Liver (tissue), 9 donors: ENCODE data around the gene TSSC4. TPM values are rescaled to one million over a fixed set of nuclear protein-coding genes. Genes with fewer than 3 reads are reported as not detected.

ENCODE experiments used
- DNase-seq: peaks from one replicate; pipeline ENCODE4 v3.0.0-alpha.2; 2017; ENCODE audit warnings: low spot score
- H3K27ac ChIP-seq, 2 donors: one replicate each; pipeline ENCODE4 v1.7.0; 2013; ENCODE audit warnings: inconsistent platforms in 2 of 2, low read length in 2 of 2, control low read depth in 1 of 2, low read depth in 1 of 2, mild to moderate bottlenecking in 1 of 2
- H3K27me3 ChIP-seq, 4 donors: one replicate each; pipeline versions ENCODE4 v1.6.1 to v1.7.0; 2013; ENCODE audit warnings: low read length in 3 of 4, inconsistent platforms in 1 of 4, mild to moderate bottlenecking in 1 of 4, moderate library complexity in 1 of 4; ENCODE audit not compliant: control insufficient read depth in 4 of 4, insufficient read depth in 4 of 4
- H3K36me3 ChIP-seq, 4 donors: one replicate each; pipeline versions ENCODE4 v1.6.1 to v1.7.0; 2013; ENCODE audit warnings: low read length in 3 of 4, mild to moderate bottlenecking in 3 of 4, low read depth in 1 of 4, moderate library complexity in 1 of 4; ENCODE audit not compliant: control insufficient read depth in 4 of 4, insufficient read depth in 3 of 4
- H3K4me1 ChIP-seq, 4 donors: one replicate each; pipeline versions ENCODE4 v1.6.1 to v1.7.0; 2013; ENCODE audit warnings: low read length in 3 of 4, mild to moderate bottlenecking in 3 of 4, moderate library complexity in 1 of 4; ENCODE audit not compliant: control insufficient read depth in 4 of 4, insufficient read depth in 4 of 4
- H3K4me3 ChIP-seq, 3 donors: one replicate each; pipeline versions ENCODE4 v1.6.1 to v1.7.0; 2013; ENCODE audit warnings: low read length in 3 of 3, control low read depth in 1 of 3, low read depth in 1 of 3, mild to moderate bottlenecking in 1 of 3
- H3K9ac ChIP-seq, 2 donors: one replicate each; pipeline ENCODE4 v1.7.0; 2013; ENCODE audit warnings: low read length in 2 of 2, mild to moderate bottlenecking in 2 of 2, moderate library complexity in 2 of 2, control low read depth in 1 of 2, low read depth in 1 of 2
- H3K9me3 ChIP-seq, 4 donors: one replicate each; pipeline versions ENCODE4 v1.6.1 to v1.7.0; 2013; ENCODE audit warnings: low read length in 3 of 4; ENCODE audit not compliant: control insufficient read depth in 4 of 4
- EGR1 ChIP-seq, 2 donors: IDR thresholded peaks; 2 replicates each; pipeline ENCODE4 v1.6.1; 2016 to 2018; ENCODE audit warnings: antibody characterized with exemption in 2 of 2, low read depth in 2 of 2
- FOXA1 ChIP-seq: IDR thresholded peaks from 2 replicates; pipeline ENCODE4 v1.6.1; 2016; ENCODE audit warnings: antibody characterized with exemption
- GABPA ChIP-seq, 2 donors: IDR thresholded peaks in 1 of 2; conservative IDR thresholded peaks in 1 of 2; 2 replicates each; pipeline ENCODE4 v1.6.1; 2016; ENCODE audit warnings: antibody characterized with exemption in 2 of 2, mild to moderate bottlenecking in 1 of 2, moderate library complexity in 1 of 2
- HNF4A ChIP-seq, 2 donors: conservative IDR thresholded peaks; 2 replicates each; pipeline ENCODE4 v1.6.1; 2016; ENCODE audit warnings: antibody characterized with exemption in 2 of 2, mild to moderate bottlenecking in 2 of 2
- HNF4G ChIP-seq: IDR thresholded peaks from 2 replicates; pipeline ENCODE4 v1.6.1; 2016; ENCODE audit warnings: antibody characterized with exemption
- JUND ChIP-seq, 2 donors: IDR thresholded peaks; 2 replicates each; pipeline ENCODE4 v1.6.1; 2016; ENCODE audit warnings: antibody characterized with exemption in 2 of 2
- NR2F2 ChIP-seq: IDR thresholded peaks from 2 replicates; pipeline ENCODE4 v1.6.1; 2016; ENCODE audit warnings: antibody characterized with exemption
- RAD21 ChIP-seq, 2 donors: IDR thresholded peaks; 2 replicates each; pipeline ENCODE4 v1.6.1; 2016; ENCODE audit warnings: antibody characterized with exemption in 2 of 2, mild to moderate bottlenecking in 2 of 2
- RXRA ChIP-seq, 2 donors: IDR thresholded peaks; 2 replicates each; pipeline ENCODE4 v1.6.1; 2017 to 2018; ENCODE audit warnings: antibody characterized with exemption in 2 of 2, mild to moderate bottlenecking in 1 of 2
- SP1 ChIP-seq: IDR thresholded peaks from 2 replicates; pipeline ENCODE4 v1.6.1; 2018; ENCODE audit warnings: antibody characterized with exemption, mild to moderate bottlenecking
- TAF1 ChIP-seq: conservative IDR thresholded peaks from 2 replicates; pipeline ENCODE4 v1.6.1; 2016; ENCODE audit warnings: antibody characterized with exemption, mild to moderate bottlenecking
- YY1 ChIP-seq: IDR thresholded peaks from 2 replicates; pipeline ENCODE4 v1.6.1; 2016; ENCODE audit warnings: antibody characterized with exemption, mild to moderate bottlenecking
- WGBS: extraction: QIAGEN DNeasy Blood & Tissue Kit; methylation state at CpG from one replicate; pipeline ENCODE4 v1.1.7; 2013; 5-methylcytosine and 5-hydroxymethylcytosine counted together
- polyA plus RNA-seq, 2 donors: library from polyadenylated mRNA; stranded (reverse) in 1 of 2; unstranded in 1 of 2; fragments of 200-250 nt in 1 of 2; fragments of >200 nt in 1 of 2; fragmentation: Nextera tagmentation in 1 of 2; extraction: Ambion mirVana in 1 of 2; gene quantifications; one replicate each; pipeline versions ENCODE4 v1.2.1 to v1.2.3, GENCODE V29; 2013 to 2015
- total RNA-seq, 2 donors: library from RNA; depleted of rRNA; stranded (reverse); fragments of >200 nt; gene quantifications; one replicate each; pipeline ENCODE4 v1.2.3, GENCODE V29; 2014
- TF ChIP-seq, protein P1 (sequence below): IDR thresholded peaks from 2 replicates; pipeline ENCODE4 v1.6.1; 2016; ENCODE audit warnings: antibody characterized with exemption
- TF ChIP-seq, protein P2 (sequence below): fragments of 150-350 bp; IDR thresholded peaks from 2 replicates; pipeline ENCODE4 v1.5.1; 2017; ENCODE audit warnings: improper control_type of control experiment, low read depth, low read length; ENCODE audit not compliant: missing input control
- TF ChIP-seq, protein P3 (sequence below): IDR thresholded peaks from 2 replicates; pipeline ENCODE4 v1.6.1; 2016; ENCODE audit warnings: antibody characterized with exemption
- donor health status: healthy.
- donor health status: healthy.
- donor health status: healthy.
- donor health status: healthy.
- donor health status: healthy.

TSSC4 gene
- total and polyA plus RNA-seq, 4 donors = 15.8 to 19.1 (median 17.6) TPM

DNA sequence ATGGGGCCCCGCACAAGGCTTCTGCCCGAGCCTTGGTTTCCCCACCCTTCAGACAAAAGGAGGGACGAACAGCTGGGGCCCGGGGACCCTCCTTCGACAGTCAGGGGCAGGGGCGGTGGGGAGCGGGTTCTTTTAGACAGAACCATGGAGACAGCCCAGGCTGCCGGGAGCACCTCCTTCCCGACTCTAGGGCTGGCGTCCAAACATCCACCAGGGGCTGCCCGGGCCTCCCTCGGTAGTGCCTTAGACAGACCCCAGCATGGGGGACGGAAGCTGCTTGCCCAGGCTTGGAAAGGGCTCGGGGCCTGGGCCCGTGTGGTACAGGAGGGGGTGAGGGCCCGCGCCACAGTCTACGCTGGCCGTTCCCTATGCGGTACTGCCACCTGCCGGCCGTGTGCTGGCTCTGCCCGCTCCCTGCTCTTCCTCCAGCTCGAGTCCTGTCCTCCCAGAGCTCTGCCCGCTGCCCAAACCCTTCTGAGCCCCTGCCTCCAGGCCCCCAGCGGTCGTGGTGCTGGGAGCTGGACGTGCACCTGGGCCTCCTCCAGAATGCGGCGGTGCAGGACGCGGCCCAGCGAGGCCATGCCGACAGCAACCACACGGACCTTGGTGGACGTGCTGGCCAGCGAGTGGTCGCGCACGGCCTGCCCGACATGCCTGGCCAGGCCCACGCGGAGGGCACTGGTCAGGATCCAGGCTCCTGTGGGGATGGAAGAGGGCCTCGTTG lies 20.1 kb downstream of the TSSC4 start:
- TF ChIP-seq, protein P1, sequence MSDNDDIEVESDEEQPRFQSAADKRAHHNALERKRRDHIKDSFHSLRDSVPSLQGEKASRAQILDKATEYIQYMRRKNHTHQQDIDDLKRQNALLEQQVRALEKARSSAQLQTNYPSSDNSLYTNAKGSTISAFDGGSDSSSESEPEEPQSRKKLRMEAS = no peak
- TF ChIP-seq, protein P2, sequence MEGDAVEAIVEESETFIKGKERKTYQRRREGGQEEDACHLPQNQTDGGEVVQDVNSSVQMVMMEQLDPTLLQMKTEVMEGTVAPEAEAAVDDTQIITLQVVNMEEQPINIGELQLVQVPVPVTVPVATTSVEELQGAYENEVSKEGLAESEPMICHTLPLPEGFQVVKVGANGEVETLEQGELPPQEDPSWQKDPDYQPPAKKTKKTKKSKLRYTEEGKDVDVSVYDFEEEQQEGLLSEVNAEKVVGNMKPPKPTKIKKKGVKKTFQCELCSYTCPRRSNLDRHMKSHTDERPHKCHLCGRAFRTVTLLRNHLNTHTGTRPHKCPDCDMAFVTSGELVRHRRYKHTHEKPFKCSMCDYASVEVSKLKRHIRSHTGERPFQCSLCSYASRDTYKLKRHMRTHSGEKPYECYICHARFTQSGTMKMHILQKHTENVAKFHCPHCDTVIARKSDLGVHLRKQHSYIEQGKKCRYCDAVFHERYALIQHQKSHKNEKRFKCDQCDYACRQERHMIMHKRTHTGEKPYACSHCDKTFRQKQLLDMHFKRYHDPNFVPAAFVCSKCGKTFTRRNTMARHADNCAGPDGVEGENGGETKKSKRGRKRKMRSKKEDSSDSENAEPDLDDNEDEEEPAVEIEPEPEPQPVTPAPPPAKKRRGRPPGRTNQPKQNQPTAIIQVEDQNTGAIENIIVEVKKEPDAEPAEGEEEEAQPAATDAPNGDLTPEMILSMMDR = peak; percentile 92
- TF ChIP-seq RAD21 (IDR thresholded peaks at IDR 0.05) (peak; percentile 88 to 94), GABPA (IDR thresholded peaks at IDR 0.05 in 1 of 2, conservative IDR thresholded peaks at IDR 0.05 in 1 of 2) (no peak), JUND (IDR thresholded peaks at IDR 0.05) (no peak), NR2F2 (no peak)
- H3K27ac ChIP-seq = no peak overlapping the region
- WGBS = 25% methylated on average over 44 of the region's 44 CpGs
- H3K9ac ChIP-seq = no peak overlapping the region
- H3K4me3 ChIP-seq = no peak overlapping the region
- no peaks in the 10 kb centered on the region for H3K36me3 ChIP-seq
- peaks cover 0 to 8% (median under 1%) of the 10 kb centered on the region in 4 donors for H3K4me1 ChIP-seq
- DNase-seq = peak; percentile 74
- H3K9me3 ChIP-seq = no peaks in the 10 kb centered on the region
- H3K27me3 ChIP-seq = no peaks in the 10 kb centered on the region

DNA sequence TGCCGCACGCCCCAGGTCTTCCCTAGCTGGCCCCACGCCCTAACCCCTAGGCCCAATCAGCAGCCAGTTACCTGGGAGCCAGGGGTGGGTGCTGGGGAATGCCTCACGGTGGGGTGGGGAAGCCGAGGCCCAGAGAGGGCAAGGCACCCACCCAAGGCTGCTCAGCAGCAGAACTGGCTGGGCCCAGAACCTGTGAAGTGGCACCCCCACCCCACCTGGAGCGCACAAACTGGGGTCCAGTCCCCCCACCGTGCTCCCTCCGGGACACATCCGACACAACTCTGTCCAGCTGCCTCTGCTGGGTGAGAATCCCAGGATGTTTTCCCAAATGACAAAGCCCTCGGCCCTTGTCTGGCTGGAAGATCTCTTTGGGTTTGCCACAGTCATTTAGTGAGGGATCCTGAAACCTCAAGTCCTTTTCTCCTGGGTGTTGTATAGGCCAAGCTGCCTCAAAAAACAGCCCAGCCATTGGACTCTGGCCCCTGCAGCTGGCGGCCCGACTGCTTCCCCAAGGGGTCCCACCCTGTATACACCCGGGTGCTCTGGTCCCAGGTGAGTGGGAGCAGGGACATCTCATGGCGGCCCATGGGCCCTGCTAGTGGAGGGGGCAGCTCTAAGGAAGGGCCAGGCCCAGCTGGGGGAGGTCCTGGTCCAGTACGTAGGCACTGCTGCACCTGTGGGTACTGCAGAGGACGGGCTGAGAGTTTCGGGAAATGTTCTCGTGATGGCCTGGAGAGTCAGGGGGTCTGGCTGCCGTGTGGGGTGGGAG lies 20.9 kb downstream of the TSSC4 start:
- Histone ChIP-seq H3K4me3 (no peak overlapping the region), H3K9ac (no peak overlapping the region), H3K4me1 (peaks cover 0 to 8% (median under 1%) of the 10 kb centered on the region in 4 donors), H3K36me3 (no peaks in the 10 kb centered on the region), H3K27me3 (no peaks in the 10 kb centered on the region), H3K27ac (no peak overlapping the region), H3K9me3 (no peaks in the 10 kb centered on the region)
- TF ChIP-seq RXRA (IDR thresholded peaks at IDR 0.05) = no peak
- TF ChIP-seq SP1 = no peak
- TF ChIP-seq RAD21 (IDR thresholded peaks at IDR 0.05) = no peak
- TF ChIP-seq JUND (IDR thresholded peaks at IDR 0.05) = no peak
- no peak for TF ChIP-seq NR2F2
- no peak for TF ChIP-seq TAF1
- no peak for TF ChIP-seq YY1
- TF ChIP-seq GABPA (IDR thresholded peaks at IDR 0.05 in 1 of 2, conservative IDR thresholded peaks at IDR 0.05 in 1 of 2) = no peak
- TF ChIP-seq, protein P3, sequence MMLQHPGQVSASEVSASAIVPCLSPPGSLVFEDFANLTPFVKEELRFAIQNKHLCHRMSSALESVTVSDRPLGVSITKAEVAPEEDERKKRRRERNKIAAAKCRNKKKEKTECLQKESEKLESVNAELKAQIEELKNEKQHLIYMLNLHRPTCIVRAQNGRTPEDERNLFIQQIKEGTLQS = no peak
- TF ChIP-seq HNF4G = no peak
- no peak for TF ChIP-seq FOXA1
- 66% methylated on average over 19 of the region's 19 CpGs for WGBS
- DNase-seq = no peak

DNA sequence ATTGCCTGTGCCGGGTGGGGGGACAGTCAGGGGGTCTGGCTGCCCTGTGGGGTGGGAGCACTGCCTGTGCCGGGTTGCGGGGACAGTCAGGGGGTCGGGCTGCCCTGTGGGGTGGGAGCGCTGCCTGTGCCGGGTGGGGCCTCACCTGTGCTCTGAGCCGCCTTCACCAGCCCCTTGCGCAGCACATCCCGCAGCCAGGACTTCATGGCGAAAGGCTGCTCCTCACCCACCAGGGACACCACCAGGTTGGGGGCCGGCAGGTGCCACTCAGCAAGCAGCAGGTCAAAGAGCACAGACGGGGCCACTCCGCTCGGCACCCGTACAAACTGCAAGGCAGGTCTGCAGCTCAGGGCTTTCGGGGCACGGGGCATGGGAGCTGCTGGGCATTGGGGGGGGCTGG lies 21.4 kb downstream of the TSSC4 start:
- Histone ChIP-seq H3K27me3 (no peaks in the 10 kb centered on the region), H3K27ac (no peak overlapping the region), H3K36me3 (no peaks in the 10 kb centered on the region), H3K4me1 (peaks cover 0 to 8% (median under 1%) of the 10 kb centered on the region in 4 donors), H3K9me3 (no peaks in the 10 kb centered on the region), H3K9ac (no peak overlapping the region), H3K4me3 (no peak overlapping the region)
- WGBS = 80% methylated on average over 17 of the region's 17 CpGs
- DNase-seq = no peak
- TF ChIP-seq JUND (IDR thresholded peaks at IDR 0.05) = no peak
- no peak for TF ChIP-seq TAF1
- TF ChIP-seq, protein P3 = no peak
- no peak for TF ChIP-seq HNF4A (conservative IDR thresholded peaks at IDR 0.05)
- no peak for TF ChIP-seq GABPA (IDR thresholded peaks at IDR 0.05 in 1 of 2, conservative IDR thresholded peaks at IDR 0.05 in 1 of 2)
- TF ChIP-seq RAD21 (IDR thresholded peaks at IDR 0.05) = no peak
- TF ChIP-seq YY1 = no peak
- TF ChIP-seq FOXA1 = no peak
- no peak for TF ChIP-seq RXRA (IDR thresholded peaks at IDR 0.05)
- no peak for TF ChIP-seq EGR1 (IDR thresholded peaks at IDR 0.05; ENCODE audit: low read depth in 2 of 2)
- TF ChIP-seq, protein P1 = no peak
- no peak for TF ChIP-seq SP1
- TF ChIP-seq, protein P2 = no peak
